NOMO-1 (cell line): ENCODE data around the gene SMIM36.
A peak's percentile ranks its signal among the peaks of the same experiment; 100 is the strongest.
"Not testable (repeated sequence)": the region's sequence is repeated elsewhere in the genome, so short reads cannot be mapped to it uniquely, and the experiment has no call there.

Experiments used
- DNase-seq, 2 experiments: peaks; one replicate each; lab custom pipeline; 2025; ENCODE audit not compliant: unreplicated experiment in 2 of 2; lab: John Stamatoyannopoulos, UW

The SMIM36 gene

GRCh38 chr17:55436224-55437158 is 74.8 kb downstream of the SMIM36 start:
- DNase-seq, result no peak

DNA sequence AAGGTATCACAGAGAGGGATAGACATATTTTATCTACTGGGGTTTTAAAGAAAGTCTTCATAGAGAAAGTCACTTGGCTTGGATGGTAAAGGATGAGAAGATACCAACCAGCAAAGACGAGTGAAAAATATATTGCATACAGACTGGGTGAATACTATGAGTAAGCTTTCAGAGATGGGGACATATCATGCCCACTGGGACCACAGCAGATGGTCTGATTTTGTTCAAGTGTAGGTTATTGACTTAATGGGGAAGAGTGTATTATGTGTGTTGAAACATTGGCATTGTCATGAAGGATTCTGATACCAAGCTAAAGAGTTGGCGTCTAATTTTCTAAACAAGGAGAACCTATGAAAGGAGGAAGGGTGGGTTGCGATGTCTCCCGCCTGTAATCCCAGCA is 75.8 kb downstream of the SMIM36 start:
- no peak for DNase-seq

DNA sequence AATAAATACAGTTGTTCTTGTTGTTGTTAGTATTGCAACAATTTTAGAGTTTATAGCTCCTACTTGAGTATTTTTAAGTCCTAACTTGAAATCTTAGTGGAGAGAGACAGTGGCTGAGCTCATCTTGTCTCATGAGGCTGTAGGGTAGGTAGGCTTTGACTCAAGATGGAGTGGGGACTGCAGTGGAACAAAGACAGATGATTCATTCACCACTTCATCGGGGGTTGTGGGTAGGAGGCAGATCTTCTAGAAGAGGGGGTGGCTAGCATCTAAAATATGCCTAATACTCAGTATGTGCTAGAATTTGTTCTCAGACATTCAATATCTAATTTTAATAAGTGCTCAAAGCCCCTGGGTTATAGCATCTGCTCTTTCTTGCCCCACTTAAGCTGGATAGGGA is 76.5 kb downstream of the SMIM36 start:
- DNase-seq, result no peak

- DNase-seq, result peak; percentile 49 to 50
Measured at GRCh38 chr17:55433629-55434422, 77.4 kb downstream of the SMIM36 start.

GRCh38 chr17:55433029-55433628 is 78.1 kb downstream of the SMIM36 start:
- DNase-seq, result no peak

GRCh38 chr17:55432358-55433028 is 78.8 kb downstream of the SMIM36 start:
- peak; percentile 18 to 66 for DNase-seq

GRCh38 chr17:55431914-55432313 is 79.3 kb downstream of the SMIM36 start:
- DNase-seq, result not testable (repeated sequence)

DNA sequence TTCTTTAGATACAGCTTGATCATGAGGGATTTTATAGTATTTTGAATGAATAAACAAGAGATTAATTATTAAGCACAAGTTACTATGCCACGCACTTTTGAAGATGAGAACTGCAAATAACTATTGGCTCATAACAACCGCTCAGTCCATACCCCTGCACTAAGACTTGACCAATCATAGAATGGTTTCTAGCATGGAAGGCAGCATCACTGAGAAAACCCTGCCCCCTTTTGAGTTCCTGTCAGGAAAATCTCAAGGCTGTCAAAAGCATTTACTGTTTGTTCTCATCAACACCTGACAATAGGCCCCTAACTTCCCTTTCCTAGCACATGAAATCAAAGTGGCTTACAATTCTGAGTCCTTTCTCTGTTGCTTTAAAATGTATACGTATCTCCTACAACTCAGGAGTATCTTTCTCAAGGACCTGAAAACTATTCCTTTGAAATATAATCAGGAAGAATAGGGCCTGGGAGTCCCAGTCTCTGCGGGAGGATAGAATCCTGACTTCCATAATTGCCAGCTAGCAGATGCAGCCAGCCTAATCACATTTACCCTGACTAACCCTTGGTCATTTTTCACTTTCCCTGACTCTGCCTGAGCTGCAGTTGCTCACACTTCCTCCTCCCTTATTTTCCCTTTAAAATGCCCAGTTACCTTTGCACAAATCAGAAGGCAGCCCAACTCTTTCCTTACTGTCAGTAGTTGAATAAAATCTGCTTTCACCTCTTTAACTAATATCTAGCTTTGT is 80.5 kb downstream of the SMIM36 start:
- DNase-seq, result no peak

- DNase-seq, result no peak
Measured at GRCh38 chr17:55427587-55427882, 83.7 kb downstream of the SMIM36 start.

GRCh38 chr17:55426851-55427586 is 84.2 kb downstream of the SMIM36 start:
- no peak for DNase-seq

GRCh38 chr17:55424893-55425540 is 86.2 kb downstream of the SMIM36 start:
- no peak for DNase-seq

DNA sequence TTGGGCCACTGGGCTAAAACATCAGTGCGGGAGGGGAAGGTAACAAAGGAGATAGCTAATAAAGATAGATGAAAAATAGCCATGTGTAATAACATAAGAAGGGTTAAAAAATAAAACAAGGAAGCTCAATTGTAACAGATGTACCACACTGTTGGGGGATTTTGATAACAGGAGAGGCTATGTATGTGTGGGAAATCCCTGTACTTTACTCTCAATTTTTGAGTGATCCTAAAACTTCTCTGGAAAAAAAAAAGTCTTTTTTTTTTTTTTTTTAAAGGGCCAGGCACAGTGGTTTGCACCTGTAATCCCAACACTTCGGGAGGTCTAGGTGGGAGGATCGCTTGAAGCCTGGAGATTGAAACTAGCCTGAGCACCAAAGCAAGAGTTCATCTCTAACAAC is 87.7 kb downstream of the SMIM36 start:
- no peak for DNase-seq

- DNase-seq, result not testable (repeated sequence)
Measured at GRCh38 chr17:55422828-55423164, 88.5 kb downstream of the SMIM36 start.

GRCh38 chr17:55421179-55421934 is 89.9 kb downstream of the SMIM36 start, which contains the start of gene MMD:
Gene MMD (minus strand): TSS chr17:55421835. CDS start chr17:55421695, 140 bp downstream.
- peak in 1 of 2 experiments; percentile 47 for DNase-seq

DNA sequence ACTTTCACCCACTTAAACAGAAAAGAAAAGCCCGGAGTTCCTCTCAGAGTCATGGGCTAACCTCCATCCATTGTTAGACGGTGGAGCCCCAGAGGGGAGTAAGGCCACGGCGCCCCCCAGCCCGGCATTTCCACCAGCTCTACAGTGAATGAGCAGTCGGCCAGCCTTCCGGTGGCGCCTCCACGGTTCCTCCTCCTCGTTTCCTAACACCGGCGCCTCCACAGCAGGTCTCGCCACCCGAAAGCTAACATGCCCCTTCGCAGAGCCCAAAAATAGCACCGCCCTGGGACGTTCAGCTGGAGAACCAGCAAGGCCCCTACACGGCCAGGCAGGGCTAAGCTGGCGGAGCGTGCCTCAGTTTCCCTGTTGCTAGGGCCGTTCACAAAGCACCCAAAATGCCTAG is 90.5 kb downstream of the SMIM36 start:
- DNase-seq, result peak in 1 of 2 experiments; percentile 25

- peak in 1 of 2 experiments; percentile 73 for DNase-seq
Measured at GRCh38 chr17:55420067-55420775, 91.0 kb downstream of the SMIM36 start.

DNA sequence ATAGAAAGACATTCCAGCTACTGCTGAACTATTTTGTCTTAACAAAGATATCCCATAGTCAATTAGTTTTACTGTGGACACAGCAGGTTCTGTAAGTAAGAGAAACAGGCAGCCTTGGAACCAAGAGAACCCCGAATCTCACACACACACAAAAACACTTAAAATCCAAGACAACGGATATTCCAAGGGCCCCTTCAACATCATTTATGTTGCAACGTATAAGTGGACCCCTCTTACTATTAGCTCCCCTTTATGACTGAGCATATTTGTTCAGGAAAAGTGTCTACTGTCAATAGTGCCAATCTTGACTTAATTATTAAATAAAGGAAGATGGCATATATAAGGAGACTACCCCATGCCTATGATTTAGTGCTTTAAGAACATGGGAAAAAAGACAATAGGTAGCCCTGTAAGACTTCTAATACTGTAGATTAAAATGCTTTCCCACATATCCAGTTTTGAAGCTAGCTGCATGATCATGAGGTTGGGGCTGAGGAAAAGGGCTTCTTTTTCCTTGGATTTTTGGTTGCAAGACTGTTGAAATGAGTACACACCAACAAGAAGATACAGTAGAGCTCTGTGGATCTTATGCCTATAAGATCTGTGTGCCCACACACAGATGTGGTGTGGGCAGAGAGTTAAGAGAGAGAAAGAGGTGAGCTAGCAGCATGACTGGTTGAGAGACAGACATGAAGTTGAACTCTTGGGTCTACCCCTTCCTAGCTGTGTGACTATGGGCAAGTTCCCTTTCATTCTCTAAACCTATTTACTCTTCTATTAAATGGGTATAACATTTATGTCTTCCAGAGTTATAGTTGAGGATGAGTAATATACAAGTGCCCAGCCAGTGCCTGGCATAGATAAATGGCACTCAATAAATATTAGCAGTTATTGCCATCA is 92.6 kb downstream of the SMIM36 start:
- DNase-seq, result no peak
